ENCODE results near the gene MARCHF10. TPM values are rescaled to one million over a fixed set of nuclear protein-coding genes. Genes with fewer than 3 reads are reported as not detected.
A peak's percentile ranks its signal among the peaks of the same experiment; 100 is the strongest.

The MARCHF10 gene
- total RNA-seq, 1 donor from 2014 or later, result 0.25 TPM

DNA sequence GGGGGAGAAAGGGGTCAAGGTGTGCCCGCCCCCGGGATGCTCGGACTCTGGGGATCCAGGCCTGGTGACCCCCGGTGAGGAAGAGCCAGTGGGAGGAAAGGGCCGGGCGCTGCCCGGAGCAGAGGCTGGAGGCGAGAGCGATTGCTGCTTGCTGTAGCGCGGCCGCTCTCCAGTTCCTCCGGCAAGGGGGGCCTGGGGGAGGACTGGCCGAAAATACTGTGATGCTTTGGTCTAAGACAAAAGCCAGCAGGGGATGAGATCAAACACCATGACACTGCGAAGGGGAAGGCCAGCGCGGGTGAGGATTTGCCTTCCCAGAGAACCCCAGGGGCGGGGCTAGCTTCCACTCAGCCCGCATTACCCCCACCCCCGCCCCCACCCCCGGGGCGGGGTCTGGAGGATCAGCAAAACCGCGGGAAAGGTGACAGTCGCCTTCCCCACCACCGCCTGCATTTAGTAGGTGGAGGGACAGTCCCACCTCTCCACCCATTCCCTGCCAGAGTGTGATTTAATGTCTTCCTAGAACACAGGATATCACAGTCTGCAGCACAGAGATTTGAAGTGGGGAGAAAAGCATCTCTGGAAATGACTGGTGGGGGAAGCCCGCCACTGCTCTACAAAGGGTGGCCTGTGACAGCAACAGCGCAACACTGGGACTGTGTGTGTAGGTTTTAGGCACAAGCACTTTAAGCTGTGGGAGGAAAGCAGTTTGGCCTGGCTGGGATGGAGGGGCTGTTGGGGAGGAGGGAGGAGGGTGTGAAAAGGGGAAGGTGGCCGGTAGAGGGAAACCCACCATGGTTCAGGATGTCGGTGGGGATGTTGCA is 154.9 kb downstream of the MARCHF10 start:
- intact Hi-C loops (cut with DNase I), result no loop called here

DNA sequence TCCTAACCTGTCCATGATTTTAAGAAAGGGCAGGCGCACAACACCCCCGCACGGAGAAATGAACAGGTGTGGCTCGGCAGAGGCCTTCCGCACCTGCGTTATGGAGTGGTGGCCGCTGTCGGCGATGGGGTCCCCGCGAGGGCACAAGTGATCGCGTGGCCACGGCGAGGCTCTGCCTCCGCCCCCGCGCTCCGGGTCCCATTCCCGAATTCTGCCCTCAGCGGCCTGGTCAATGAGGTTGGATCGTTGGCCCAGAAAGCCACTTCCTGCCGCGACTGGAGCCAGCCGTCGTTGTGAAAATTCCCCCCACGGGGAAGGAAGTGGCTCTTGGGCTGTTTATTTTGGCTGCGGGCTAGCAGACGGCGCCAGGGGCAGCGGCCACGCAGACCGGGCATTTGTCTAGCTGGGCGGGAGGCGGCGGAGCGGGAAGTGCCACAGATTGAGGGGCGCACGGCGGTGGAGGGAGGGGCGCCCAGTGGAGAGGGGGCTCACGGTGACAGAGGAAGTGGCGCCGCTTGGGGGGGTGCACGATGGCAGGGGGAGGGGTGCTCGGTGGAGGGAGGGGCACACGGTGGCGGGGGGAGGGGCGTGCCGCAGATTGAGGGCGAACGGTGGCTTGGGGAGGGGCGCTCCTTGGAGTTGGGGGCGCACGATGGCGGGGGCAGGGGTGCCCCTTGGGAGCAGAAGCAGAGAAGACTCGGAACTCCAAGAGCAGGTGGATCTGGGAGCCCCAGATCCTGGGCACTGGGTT is 155.7 kb downstream of the MARCHF10 start:
- Histone ChIP-seq H3K36me3 (no peaks in the 10 kb centered on the region), H3K4me3 (peak overlapping the region; percentile 55 to 62), H3K9me3 (no peaks in the 10 kb centered on the region), H3K27ac (peak overlapping the region; percentile 84), H3K4me1 (peaks cover 61% of the 10 kb centered on the region), H3K27me3 (no peaks in the 10 kb centered on the region)
- TF ChIP-seq, protein P1, sequence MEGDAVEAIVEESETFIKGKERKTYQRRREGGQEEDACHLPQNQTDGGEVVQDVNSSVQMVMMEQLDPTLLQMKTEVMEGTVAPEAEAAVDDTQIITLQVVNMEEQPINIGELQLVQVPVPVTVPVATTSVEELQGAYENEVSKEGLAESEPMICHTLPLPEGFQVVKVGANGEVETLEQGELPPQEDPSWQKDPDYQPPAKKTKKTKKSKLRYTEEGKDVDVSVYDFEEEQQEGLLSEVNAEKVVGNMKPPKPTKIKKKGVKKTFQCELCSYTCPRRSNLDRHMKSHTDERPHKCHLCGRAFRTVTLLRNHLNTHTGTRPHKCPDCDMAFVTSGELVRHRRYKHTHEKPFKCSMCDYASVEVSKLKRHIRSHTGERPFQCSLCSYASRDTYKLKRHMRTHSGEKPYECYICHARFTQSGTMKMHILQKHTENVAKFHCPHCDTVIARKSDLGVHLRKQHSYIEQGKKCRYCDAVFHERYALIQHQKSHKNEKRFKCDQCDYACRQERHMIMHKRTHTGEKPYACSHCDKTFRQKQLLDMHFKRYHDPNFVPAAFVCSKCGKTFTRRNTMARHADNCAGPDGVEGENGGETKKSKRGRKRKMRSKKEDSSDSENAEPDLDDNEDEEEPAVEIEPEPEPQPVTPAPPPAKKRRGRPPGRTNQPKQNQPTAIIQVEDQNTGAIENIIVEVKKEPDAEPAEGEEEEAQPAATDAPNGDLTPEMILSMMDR (IDR thresholded peaks at IDR 0.05), result no peak
- TF ChIP-seq POLR2AphosphoS5 (IDR thresholded peaks at IDR 0.05; ENCODE audit: insufficient read depth in 1 of 2, low read depth in 1 of 2), result peak in 1 of 2 donors; percentile 35
- DNase-seq (ENCODE audit: extremely low spot score in 2 of 2), result peak in 1 of 2 donors; percentile 77
- intact Hi-C loops (cut with DNase I), result no loop called here

More for the DNA sequence above, 154.9 kb downstream of the MARCHF10 start:
- Histone ChIP-seq H3K4me3 (peak overlapping the region; percentile 55 to 62), H3K36me3 (no peaks in the 10 kb centered on the region), H3K27ac (peak overlapping the region; percentile 84), H3K4me1 (peaks cover 60% of the 10 kb centered on the region), H3K9me3 (no peaks in the 10 kb centered on the region), H3K27me3 (no peaks in the 10 kb centered on the region)
- TF ChIP-seq POLR2AphosphoS5 (IDR thresholded peaks at IDR 0.05; ENCODE audit: insufficient read depth in 1 of 2, low read depth in 1 of 2), result no peak
- DNase-seq (ENCODE audit: extremely low spot score in 2 of 2), result peak in 1 of 2 donors; percentile 87

Small RNA genes within 50 kb of the gene (small RNA-seq; reads per million reads assigned to genes)
- not detected for gene RF00019
- gene RNU6-446P, result not detected

Other genes with a start within 250 kb of the MARCHF10 start
- gene MRC2, start 180.6 kb downstream of the MARCHF10 start, total RNA-seq, result 89.4 TPM
- gene TANC2, start 157.9 kb upstream of the MARCHF10 start, total RNA-seq, result 45.7 TPM

Data from vagina (tissue), 2 donors.